ENCODE measurements around the gene CHST4. TPM values are rescaled to one million over a fixed set of nuclear protein-coding genes. Genes with fewer than 3 reads are reported as not detected.

The CHST4 gene
- total RNA-seq, 3 donors from 2014 or later = not detected

- ATAC-seq (peak; percentile 98), DNase-seq (peak; percentile 82 to 91 (median 89))
- Histone ChIP-seq H3K9me3 (no peaks in the 10 kb centered on the region), H3K4me3 (peak overlapping the region; percentile 88), H3K4me1 (ENCODE audit: low read depth) (peaks cover 8% of the 10 kb centered on the region), H3K36me3 (ENCODE audit: low read depth) (no peaks in the 10 kb centered on the region)
- intact Hi-C loops (cut with DNase I, micrococcal nuclease) = no loop called here
- TF ChIP-seq CTCF (IDR thresholded peaks at IDR 0.05) = no peak
Measured at GRCh38 chr16:71484006-71484893, 42.0 kb upstream of the CHST4 start.

GRCh38 chr16:71489122-71489521 is 37.1 kb upstream of the CHST4 start, which contains the start of gene ZNF19:
Gene ZNF19, minus strand, starts transcription at chr16:71489324. Its CDS starts 7,210 bp downstream, at chr16:71482114.
- ATAC-seq (no peak), DNase-seq (no peak)
- intact Hi-C loops (cut with DNase I, micrococcal nuclease) = no loop called here
- H3K4me3 ChIP-seq = no peak within 1 kb of the TSS
- H3K36me3 ChIP-seq (ENCODE audit: low read depth) = no peaks in the 10 kb centered on the region
- no peak for TF ChIP-seq CTCF (IDR thresholded peaks at IDR 0.05)
- peaks cover 4% of the 10 kb centered on the region for H3K4me1 ChIP-seq (ENCODE audit: low read depth)
- H3K9me3 ChIP-seq = no peaks in the 10 kb centered on the region

- ATAC-seq = no peak
- intact Hi-C loops (cut with DNase I, micrococcal nuclease) = no loop called here
- no peaks in the 10 kb centered on the region for H3K9me3 ChIP-seq
- H3K36me3 ChIP-seq (ENCODE audit: low read depth) = no peaks in the 10 kb centered on the region
- no peak for TF ChIP-seq CTCF (IDR thresholded peaks at IDR 0.05)
- DNase-seq = no peak
- H3K4me3 ChIP-seq = no peak overlapping the region
- no peaks in the 10 kb centered on the region for H3K4me1 ChIP-seq (ENCODE audit: low read depth)
Measured at GRCh38 chr16:71490361-71490760, 35.9 kb upstream of the CHST4 start.

- DNase-seq = no peak
- no peak overlapping the region for H3K4me3 ChIP-seq
- H3K36me3 ChIP-seq (ENCODE audit: low read depth) = no peaks in the 10 kb centered on the region
- TF ChIP-seq CTCF (IDR thresholded peaks at IDR 0.05) = no peak
- ATAC-seq = no peak
- no peaks in the 10 kb centered on the region for H3K4me1 ChIP-seq (ENCODE audit: low read depth)
- H3K9me3 ChIP-seq = no peaks in the 10 kb centered on the region
- intact Hi-C loops (cut with DNase I, micrococcal nuclease) = no loop called here
Measured at GRCh38 chr16:71491054-71491453, 35.2 kb upstream of the CHST4 start.

GRCh38 chr16:71492786-71493185 is 33.4 kb upstream of the CHST4 start:
- no peak overlapping the region for H3K4me3 ChIP-seq
- no peak for TF ChIP-seq CTCF (IDR thresholded peaks at IDR 0.05)
- no peaks in the 10 kb centered on the region for H3K4me1 ChIP-seq (ENCODE audit: low read depth)
- no peaks in the 10 kb centered on the region for H3K36me3 ChIP-seq (ENCODE audit: low read depth)
- ATAC-seq (no peak), DNase-seq (no peak)
- intact Hi-C loops (cut with DNase I, micrococcal nuclease) = no loop called here
- H3K9me3 ChIP-seq = no peaks in the 10 kb centered on the region

All from mucosa of descending colon (tissue), 3 donors.